ENCODE results near the gene ENG.

GRCh38 chr9:127818574-127818973, 35.9 kb downstream of the ENG start:
- no peak for TF ChIP-seq CTCF (IDR thresholded peaks at IDR 0.05)
- no peak for TF ChIP-seq POLR2A (IDR thresholded peaks at IDR 0.05)

Data from esophagus squamous epithelium (tissue), 4 donors.